ENCODE results near the gene NCSTN. TPM values are rescaled to one million over a fixed set of nuclear protein-coding genes. Genes with fewer than 3 reads are reported as not detected.

NCSTN gene
- total RNA-seq, 6 experiments from 2014 or later: 133 to 154 (median 145) TPM

- Mint-ChIP-seq H3K36me3 (ENCODE audit: low read depth) (peaks cover 57% of the 10 kb centered on the region), H3K4me1 (ENCODE audit: low read depth) (peaks cover 42% of the 10 kb centered on the region), H3K4me3 (peak overlapping the region; percentile 99), H3K9me3 (no peaks in the 10 kb centered on the region), H3K27me3 (ENCODE audit: insufficient read depth) (peaks cover 2% of the 10 kb centered on the region), H3K27ac (peak overlapping the region; percentile 100)
- no peak for TF ChIP-seq CTCF (IDR thresholded peaks at IDR 0.05)
- no peak for DNase-seq
Measured at GRCh38 chr1:160342526-160342925, 657 bp upstream of the NCSTN start.

- Mint-ChIP-seq H3K4me1 (ENCODE audit: low read depth) (peaks cover 33% of the 10 kb centered on the region), H3K36me3 (ENCODE audit: low read depth) (peaks cover 42% of the 10 kb centered on the region), H3K27ac (peak overlapping the region; percentile 100), H3K27me3 (ENCODE audit: insufficient read depth) (peaks cover 2% of the 10 kb centered on the region; the same call in 1 of the 2 replicates), H3K9me3 (no peaks in the 10 kb centered on the region), H3K4me3 (peak overlapping the region; percentile 99)
- no peak for TF ChIP-seq CTCF (IDR thresholded peaks at IDR 0.05)
- DNase-seq: no peak
Measured at GRCh38 chr1:160344241-160344640, 1.1 kb downstream of the NCSTN start.

- no peak for DNase-seq
- Mint-ChIP-seq H3K36me3 (ENCODE audit: low read depth) (peaks cover 35% of the 10 kb centered on the region), H3K4me1 (ENCODE audit: low read depth) (peaks cover 26% of the 10 kb centered on the region), H3K27ac (peak overlapping the region; percentile 49; the same call in 1 of the 2 replicates), H3K27me3 (ENCODE audit: insufficient read depth) (peaks cover 2% of the 10 kb centered on the region; the same call in 1 of the 2 replicates), H3K9me3 (no peaks in the 10 kb centered on the region), H3K4me3 (peak overlapping the region; percentile 99)
- no peak for TF ChIP-seq CTCF (IDR thresholded peaks at IDR 0.05)
Measured at GRCh38 chr1:160344936-160345335, 1.8 kb downstream of the NCSTN start.

GRCh38 chr1:160346463-160346862 is 3.3 kb downstream of the NCSTN start:
- no peak for TF ChIP-seq CTCF (IDR thresholded peaks at IDR 0.05)
- H3K4me1 Mint-ChIP-seq (ENCODE audit: low read depth): peaks cover 11% of the 10 kb centered on the region
- peaks cover 25% of the 10 kb centered on the region for H3K36me3 Mint-ChIP-seq (ENCODE audit: low read depth)
- DNase-seq: no peak
- H3K27ac Mint-ChIP-seq: no peak overlapping the region
- peaks cover 2% of the 10 kb centered on the region; the same call in 1 of the 2 replicates for H3K27me3 Mint-ChIP-seq (ENCODE audit: insufficient read depth)
- no peak overlapping the region for H3K4me3 Mint-ChIP-seq
- no peaks in the 10 kb centered on the region for H3K9me3 Mint-ChIP-seq

- H3K27me3 Mint-ChIP-seq (ENCODE audit: insufficient read depth): peaks cover 2% of the 10 kb centered on the region; the same call in 1 of the 2 replicates
- H3K4me3 Mint-ChIP-seq: no peak overlapping the region
- TF ChIP-seq CTCF (IDR thresholded peaks at IDR 0.05): no peak
- H3K36me3 Mint-ChIP-seq (ENCODE audit: low read depth): peaks cover 20% of the 10 kb centered on the region
- H3K27ac Mint-ChIP-seq: no peak overlapping the region
- no peaks in the 10 kb centered on the region for H3K9me3 Mint-ChIP-seq
- H3K4me1 Mint-ChIP-seq (ENCODE audit: low read depth): peaks cover 10% of the 10 kb centered on the region
- no peak for DNase-seq
Measured at GRCh38 chr1:160346958-160347357, 3.8 kb downstream of the NCSTN start.

- DNase-seq: no peak
- H3K27me3 Mint-ChIP-seq (ENCODE audit: insufficient read depth): no peaks in the 10 kb centered on the region; the same call in 1 of the 2 replicates
- no peak for TF ChIP-seq CTCF (IDR thresholded peaks at IDR 0.05)
- H3K27ac Mint-ChIP-seq: no peak overlapping the region
- H3K36me3 Mint-ChIP-seq (ENCODE audit: low read depth): peaks cover 28% of the 10 kb centered on the region
- H3K9me3 Mint-ChIP-seq: no peaks in the 10 kb centered on the region
- no peak overlapping the region for H3K4me3 Mint-ChIP-seq
- H3K4me1 Mint-ChIP-seq (ENCODE audit: low read depth): no peaks in the 10 kb centered on the region
Measured at GRCh38 chr1:160351629-160352028, 8.4 kb downstream of the NCSTN start.

Data from HFFc6 (cell line).